ENCODE data around the gene CLEC4F.

CLEC4F gene

DNA sequence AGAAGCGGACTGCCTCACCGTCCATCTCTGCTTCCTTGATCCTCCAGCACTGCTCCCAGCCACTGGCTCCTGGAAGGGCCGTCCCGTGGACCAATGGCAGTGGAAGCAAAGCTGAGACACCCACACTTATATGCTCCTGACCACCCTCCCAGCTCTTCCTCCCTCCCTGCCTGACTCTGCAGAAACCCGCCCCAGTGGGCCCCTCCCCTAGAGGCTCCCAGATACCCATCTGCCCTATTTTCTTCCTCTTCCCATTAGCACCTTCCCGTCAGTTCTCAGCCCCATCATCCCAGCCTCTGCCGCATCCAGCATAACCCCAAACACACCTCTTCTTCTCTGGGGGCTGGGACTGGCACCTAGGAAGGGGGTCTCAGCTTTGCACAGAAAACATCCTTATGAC lies at the start of gene CLEC4F:
CLEC4F (minus strand) TSS at position 101 of the 400 bp plus-strand sequence; CDS start at position 25, 76 bp downstream.
- DNase-seq (ENCODE audit: low read depth in 2 of 2) = no peak

- no peak for DNase-seq (ENCODE audit: low read depth in 2 of 2)
Observed at GRCh38 chr2:70868970-70869369, 48.6 kb upstream of the CLEC4F start.

DNA sequence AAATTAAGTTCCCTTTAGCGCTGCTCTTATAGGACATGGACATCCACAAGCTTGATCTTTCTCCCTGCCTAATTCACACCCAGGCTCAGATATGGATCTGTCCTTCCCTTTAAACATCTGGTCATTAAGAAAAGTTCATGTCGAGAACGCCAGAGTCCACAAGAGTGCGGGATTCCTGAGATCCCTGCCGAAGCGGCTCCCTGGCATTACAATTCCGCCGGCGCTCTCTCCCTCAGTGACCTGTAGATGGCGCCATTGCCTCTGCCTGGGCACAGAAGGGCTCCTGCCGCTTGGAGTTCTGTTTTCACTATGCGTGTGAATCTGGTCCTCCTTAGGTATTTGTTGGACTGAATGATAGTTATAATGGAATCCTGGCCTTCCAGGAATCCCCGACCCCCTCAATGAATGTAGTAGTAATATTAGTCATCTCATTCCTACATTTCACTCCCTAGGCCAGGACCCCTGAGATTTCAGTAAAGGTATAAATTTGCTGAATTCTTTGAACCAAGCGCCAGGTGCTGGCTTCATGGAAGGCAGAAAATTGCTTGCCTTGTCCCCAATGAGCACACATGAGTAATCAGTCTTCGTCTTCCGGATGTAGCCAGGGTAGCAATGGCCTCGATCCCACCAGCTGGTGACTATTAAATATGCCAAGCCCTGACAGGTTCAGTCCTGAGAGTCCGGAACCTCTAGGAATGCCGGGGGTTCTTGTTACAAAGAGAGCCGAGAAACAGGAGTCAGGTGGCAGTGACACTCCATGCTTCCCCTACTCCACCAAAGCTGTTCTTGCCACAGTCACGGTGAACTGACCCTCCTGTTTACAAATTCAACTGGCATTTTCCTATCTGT lies 41.6 kb upstream of the CLEC4F start:
- peak; percentile 31 to 42 for DNase-seq (ENCODE audit: low read depth in 2 of 2)

DNA sequence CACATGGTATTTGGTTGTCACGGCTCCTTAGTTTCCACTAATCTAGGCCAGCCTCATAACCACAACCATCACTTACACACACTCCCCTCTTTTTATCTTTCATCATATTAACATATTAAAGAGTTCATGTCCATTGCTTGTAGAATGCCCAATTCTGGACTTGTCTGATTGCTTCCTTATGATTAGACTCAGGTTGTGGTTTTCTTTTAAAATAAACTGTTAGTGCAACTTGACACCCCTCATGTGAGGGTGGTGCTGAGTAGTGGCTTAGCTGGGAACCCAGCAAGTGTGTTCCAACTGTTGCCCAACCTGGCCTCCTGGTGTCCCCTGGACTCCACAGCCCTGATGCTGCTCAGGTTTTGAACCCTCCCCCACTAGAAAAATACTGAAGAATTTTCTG lies 35.3 kb upstream of the CLEC4F start:
- DNase-seq (ENCODE audit: low read depth in 2 of 2) = no peak

DNA sequence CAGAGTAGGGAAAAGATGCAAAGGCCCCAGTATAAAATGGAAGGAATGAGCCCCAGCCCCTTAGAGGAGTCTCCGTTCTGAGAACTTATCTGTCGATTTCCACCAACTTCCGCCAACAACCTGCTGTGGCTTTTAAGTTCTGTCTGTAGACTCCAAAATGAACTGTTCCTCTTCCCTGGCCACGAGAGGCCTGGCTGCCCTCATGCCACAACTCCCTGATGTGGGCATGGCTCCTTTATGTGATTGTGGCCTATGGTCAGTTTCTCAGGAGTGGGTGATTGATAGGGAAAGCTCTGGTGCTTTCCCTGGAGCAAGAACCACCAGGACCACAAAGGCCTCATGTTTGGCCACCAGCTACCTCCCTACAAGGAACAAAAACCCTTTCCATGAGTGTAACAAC lies 34.0 kb upstream of the CLEC4F start:
- no peak for DNase-seq (ENCODE audit: low read depth in 2 of 2)

- no peak for DNase-seq (ENCODE audit: low read depth in 2 of 2)
Observed at GRCh38 chr2:70852824-70853223, 32.4 kb upstream of the CLEC4F start.

DNA sequence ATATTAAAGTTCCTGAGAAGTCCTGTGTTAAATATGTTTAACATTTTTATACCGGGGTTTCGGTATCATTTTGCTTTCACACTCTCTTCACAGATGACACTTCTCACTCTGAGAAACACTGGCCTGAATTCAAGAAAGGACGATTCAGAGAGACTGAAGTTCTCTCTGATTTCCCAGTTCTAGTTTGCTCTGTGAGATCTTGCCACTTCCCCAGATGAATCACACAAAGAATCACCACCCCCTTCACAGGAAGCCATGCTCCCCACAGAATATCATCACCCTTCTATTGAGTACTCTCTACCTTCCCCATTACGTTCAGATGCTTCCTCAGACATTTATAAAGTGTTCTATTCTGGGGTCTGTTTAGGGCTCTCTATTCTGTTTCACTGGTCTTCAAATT lies 31.3 kb upstream of the CLEC4F start:
- peak in 1 of 2 donors; percentile 9 for DNase-seq (ENCODE audit: low read depth in 2 of 2)

DNA sequence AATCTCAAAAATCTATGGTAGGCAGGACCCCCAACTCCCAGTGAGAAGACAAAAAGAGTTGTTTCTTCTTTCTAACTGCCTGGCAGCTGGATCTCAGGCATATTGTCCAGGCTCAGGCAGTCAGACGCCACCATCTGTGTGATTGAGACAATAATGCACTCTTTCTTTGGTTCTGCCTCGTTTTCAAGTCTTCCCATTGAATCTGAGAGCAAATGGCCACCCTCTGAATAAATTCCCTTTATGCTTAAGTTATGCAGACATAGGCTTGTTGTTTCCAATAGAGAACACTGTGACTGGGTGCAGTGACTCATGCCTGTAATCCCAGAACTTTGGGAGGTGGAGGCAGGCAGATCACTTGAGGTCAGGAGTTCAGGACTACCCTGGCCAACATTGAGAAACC lies 30.5 kb upstream of the CLEC4F start:
- DNase-seq (ENCODE audit: low read depth in 2 of 2) = no peak

GRCh38 chr2:70842401-70842800 lies 22.0 kb upstream of the CLEC4F start:
- no peak for DNase-seq (ENCODE audit: low read depth in 2 of 2)

DNA sequence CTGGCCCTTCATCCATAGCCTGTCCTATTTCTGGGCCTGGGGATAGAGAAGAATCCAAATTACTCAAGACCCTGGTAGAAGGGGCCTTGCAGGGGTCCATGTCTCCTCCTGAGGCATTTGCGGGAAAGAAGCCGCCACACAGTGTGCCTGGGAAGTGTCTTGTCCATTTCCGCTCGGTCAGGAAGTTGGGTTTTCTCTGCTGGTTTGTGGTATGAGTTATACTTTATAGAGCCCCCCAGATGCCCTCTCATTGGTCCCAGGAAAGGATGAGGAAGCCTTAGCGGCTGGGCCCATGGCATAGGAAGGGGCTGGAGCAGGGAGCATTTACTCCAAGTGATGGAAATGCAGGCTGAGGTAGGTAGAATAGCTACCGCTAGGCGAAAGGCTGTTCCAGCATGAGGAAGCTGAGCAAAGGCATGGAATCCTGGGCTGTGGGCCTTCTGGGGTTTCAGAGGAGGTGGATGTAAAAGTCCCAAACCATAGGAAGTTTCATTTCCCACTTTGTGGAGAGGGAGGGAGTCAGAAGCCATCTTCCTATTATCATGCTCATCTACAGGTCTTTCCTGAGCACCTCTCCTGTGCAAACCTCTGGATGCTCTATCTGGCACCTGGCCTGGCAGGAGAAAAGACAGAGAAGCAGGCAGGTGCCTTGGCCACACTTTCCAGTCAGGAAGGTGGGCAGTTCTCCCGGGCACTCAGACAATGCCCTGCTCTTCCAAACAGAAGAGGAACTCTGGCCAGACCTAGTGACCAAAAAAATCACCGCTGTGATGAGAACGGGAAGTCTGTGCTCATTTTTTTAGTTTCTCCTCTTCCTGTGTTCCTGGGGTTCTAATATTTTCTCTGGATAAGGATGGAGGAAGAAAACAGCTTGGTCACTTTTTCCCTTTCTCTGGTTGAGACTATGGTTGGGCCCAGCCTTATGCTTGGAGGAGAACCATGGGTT lies 17.9 kb upstream of the CLEC4F start:
- DNase-seq (ENCODE audit: low read depth in 2 of 2) = no peak

GRCh38 chr2:70835643-70836042 lies 15.2 kb upstream of the CLEC4F start, which contains the start of gene CD207:
Gene CD207 (minus strand): TSS chr2:70835816. CDS start chr2:70835776, 40 bp downstream.
- DNase-seq (ENCODE audit: low read depth in 2 of 2) = no peak

DNA sequence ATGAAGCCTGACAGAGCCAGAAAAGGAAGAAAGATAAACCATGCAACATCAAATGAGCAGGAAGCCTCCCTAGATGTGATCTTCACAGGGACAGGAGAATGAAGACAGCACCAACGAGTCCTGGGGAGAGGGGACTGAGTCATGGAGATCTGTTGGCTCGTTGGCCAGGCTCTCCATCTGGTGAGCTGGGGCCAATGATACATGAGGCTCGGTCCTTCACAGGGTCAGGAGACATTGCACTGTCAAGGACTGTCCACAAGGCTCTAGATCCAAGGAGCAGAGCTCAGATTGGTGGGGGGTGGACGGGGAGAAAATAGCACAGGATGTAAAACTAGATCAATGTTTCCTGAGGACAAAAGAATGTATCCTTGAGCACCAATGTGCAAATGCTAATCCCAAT lies 14.5 kb upstream of the CLEC4F start:
- DNase-seq (ENCODE audit: low read depth in 2 of 2) = no peak

DNA sequence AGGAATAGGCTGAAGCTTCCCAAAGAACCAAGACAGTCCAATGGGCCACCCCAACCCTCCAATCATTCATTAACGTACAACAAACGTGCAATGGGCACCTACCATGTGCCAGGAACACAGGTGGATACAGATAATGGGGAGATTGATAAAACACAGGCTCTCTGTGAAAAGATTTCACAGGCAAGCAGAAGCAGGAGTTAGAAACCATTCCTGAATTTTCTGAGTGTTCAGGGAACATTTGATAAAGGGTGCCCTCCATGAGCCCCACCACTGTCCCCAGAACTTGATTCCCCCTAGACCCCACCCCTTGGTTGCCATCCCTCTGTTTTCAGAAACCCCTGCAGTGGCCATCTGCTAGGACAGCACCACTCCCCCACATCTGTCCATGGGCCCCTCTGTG lies 13.7 kb upstream of the CLEC4F start:
- no peak for DNase-seq (ENCODE audit: low read depth in 2 of 2)

DNA sequence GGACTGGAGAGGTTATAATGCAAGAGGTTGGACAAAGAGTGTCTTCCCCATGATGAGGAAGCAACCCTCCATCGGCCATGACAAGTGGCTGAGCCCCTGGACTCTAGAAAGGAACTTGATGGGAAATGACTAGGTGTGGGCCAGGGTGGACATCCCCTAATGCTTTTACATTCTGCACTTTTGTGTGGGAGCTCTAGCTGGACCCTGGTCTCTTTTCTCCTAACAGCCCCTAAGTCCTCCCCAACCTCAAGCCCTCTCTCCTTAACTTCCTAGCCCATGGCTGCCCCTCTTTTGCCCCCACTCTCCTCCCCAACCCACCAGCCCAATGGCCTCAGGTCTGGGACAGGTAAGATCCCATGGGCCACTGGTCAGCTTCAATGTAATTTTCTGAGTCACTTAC lies 12.8 kb upstream of the CLEC4F start:
- no peak for DNase-seq (ENCODE audit: low read depth in 2 of 2)

GRCh38 chr2:70832386-70832785 lies 12.0 kb upstream of the CLEC4F start:
- DNase-seq (ENCODE audit: low read depth in 2 of 2) = no peak

DNA sequence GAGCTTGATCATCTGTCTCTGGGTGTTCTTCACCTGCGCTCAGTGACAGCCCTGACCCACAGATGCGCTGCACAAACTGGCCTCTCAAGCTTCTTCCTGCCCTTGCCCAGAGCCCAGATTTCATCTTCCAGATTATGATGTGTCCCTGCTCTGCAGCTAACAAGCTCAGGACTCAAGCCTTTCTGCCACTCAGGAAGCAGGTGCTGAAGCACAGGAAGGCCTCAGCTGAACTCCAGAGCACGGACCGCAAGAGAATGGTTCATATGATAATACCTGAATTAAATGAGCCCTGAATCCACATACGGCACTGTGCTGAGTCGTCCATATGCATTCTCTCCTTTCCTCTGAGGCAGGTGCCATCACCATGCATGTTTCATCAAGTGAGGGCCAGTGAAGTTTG lies 11.5 kb upstream of the CLEC4F start:
- DNase-seq (ENCODE audit: low read depth in 2 of 2) = no peak

- no peak for DNase-seq (ENCODE audit: low read depth in 2 of 2)
Observed at GRCh38 chr2:70830366-70830765, 10.0 kb upstream of the CLEC4F start.

DNA sequence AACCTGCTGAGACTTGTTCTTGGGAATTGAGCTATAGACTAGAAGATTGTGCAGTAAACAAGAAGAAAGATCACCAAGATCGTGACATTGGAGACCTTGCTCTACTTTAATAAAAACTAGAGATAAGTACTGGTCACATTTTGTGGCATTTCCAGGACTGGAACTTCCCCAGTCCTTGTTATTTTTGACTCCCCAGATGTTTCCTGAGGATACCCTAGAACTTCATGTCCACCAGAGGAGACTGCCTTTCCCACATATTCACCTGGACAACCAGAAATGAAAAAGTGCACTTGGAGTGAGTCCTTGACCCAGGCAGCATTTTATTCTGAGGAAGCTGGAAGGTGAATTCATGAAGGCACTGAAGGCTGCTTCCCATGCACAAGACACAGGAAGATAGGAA lies 9.5 kb upstream of the CLEC4F start:
- no peak for DNase-seq (ENCODE audit: low read depth in 2 of 2)

- DNase-seq (ENCODE audit: low read depth in 2 of 2) = no peak
Observed at GRCh38 chr2:70828914-70829824, 8.8 kb upstream of the CLEC4F start.

GRCh38 chr2:70828115-70828514 lies 7.7 kb upstream of the CLEC4F start:
- DNase-seq (ENCODE audit: low read depth in 2 of 2) = no peak

- no peak for DNase-seq (ENCODE audit: low read depth in 2 of 2)
Observed at GRCh38 chr2:70827388-70827787, 7.0 kb upstream of the CLEC4F start.
